22Rv1 (cell line): ENCODE measurements around the gene PRMT3.
"Not testable (repeated sequence)": the region's sequence is repeated elsewhere in the genome, so short reads cannot be mapped to it uniquely, and the experiment has no call there.

ENCODE experiments used
- H3K27ac ChIP-seq: fragments of 450-650 bp; 2 replicates; pipeline ENCODE4 v1.5.1; 2017
- CTCF ChIP-seq: fragments of 450-650 bp; IDR thresholded peaks from 2 replicates; pipeline ENCODE4 v1.5.1; 2017; ENCODE audit warnings: mild to moderate bottlenecking
- ZFX ChIP-seq: fragments of 450-650 bp; IDR thresholded peaks from 2 replicates; pipeline ENCODE4 v1.6.1; 2017; ENCODE audit warnings: antibody characterized with exemption, borderline replicate concordance

PRMT3 gene

GRCh38 chr11:20357150-20357549 is 30.4 kb upstream of the PRMT3 start:
- H3K27ac ChIP-seq = no peak overlapping the region
- TF ChIP-seq ZFX = no peak

GRCh38 chr11:20360650-20361049 is 26.9 kb upstream of the PRMT3 start:
- no peak overlapping the region for H3K27ac ChIP-seq
- TF ChIP-seq CTCF (no peak), ZFX (no peak)

GRCh38 chr11:20362481-20362880 is 25.0 kb upstream of the PRMT3 start:
- no peak overlapping the region for H3K27ac ChIP-seq
- TF ChIP-seq CTCF (no peak), ZFX (no peak)

GRCh38 chr11:20363149-20363499 is 24.4 kb upstream of the PRMT3 start:
- H3K27ac ChIP-seq = no peak overlapping the region
- TF ChIP-seq CTCF = no peak
- no peak for TF ChIP-seq ZFX

- no peak within 1 kb of the TSS for H3K27ac ChIP-seq
- TF ChIP-seq ZFX (no peak), CTCF (no peak)
These were observed 23.8 kb upstream of the PRMT3 start, which contains the start of gene HTATIP2 for GRCh38 chr11:20363500-20364340. Gene HTATIP2, plus strand, starts transcription at chr11:20363714. Its CDS starts 524 bp downstream, at chr11:20364238.

GRCh38 chr11:20364341-20364792 is 23.1 kb upstream of the PRMT3 start:
- TF ChIP-seq CTCF (no peak), ZFX (no peak)
- no peak overlapping the region for H3K27ac ChIP-seq

GRCh38 chr11:20365465-20365864 is 22.1 kb upstream of the PRMT3 start:
- not testable (repeated sequence) for H3K27ac ChIP-seq

- H3K27ac ChIP-seq = no peak overlapping the region
- TF ChIP-seq ZFX (no peak), CTCF (no peak)
These were observed 20.1 kb upstream of the PRMT3 start for GRCh38 chr11:20367313-20367948.
